GM21619 (cell line): Measurements from ENCODE around the gene CYSLTR2.
"Not testable (repeated sequence)": the region's sequence is repeated elsewhere in the genome, so short reads cannot be mapped to it uniquely, and the experiment has no call there.

Experiments
- ATAC-seq: cut with Tn5 transposase; IDR thresholded peaks from one replicate; pipeline ENCODE4 v1.9.1; 2021; ENCODE audit not compliant: unreplicated experiment

CYSLTR2 gene

DNA sequence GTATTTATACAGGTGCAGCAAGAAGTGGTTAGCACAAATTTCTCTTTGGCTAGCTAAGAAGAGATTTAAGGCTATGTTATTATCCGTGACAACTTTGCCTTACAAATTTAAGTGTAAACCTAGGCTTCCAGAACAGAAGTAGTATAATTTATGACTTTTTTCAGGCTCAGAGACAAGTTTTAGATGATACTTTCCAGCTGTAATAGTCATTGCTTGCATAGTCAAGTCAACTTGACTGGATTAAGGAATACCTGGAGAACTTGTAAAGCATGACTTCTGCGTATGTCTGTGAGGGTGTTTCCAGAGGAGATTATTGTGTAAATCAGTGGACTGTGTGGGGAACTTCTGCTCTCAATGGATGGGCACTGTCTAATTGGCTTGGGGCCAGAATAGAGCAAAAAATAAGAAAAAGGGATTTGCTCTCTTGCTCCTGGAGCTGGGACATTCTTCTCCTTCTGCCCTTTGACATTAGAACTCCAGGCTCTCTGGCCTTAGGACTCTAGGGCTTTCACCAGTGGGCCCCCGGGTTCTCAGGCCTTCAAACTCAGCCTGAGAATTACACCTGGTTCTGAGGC is 33.0 kb downstream of the CYSLTR2 start:
- no peak for ATAC-seq

DNA sequence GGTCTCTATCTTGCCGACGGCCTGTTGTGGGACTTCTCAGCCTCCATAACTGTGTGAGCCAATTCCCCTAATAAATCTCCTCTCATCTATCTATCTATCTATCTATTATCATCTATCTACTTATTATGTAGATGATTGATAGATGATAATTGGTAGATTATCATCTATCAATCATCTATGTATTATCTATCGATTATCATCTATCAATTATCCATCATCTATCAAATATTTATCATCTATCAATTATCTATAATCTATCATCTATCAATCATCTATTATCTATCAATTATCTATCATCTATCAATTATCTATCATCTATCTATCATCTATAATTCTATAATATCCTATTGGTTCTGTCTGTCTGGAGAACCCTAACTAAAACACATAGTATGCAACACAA is 33.5 kb downstream of the CYSLTR2 start:
- ATAC-seq, result no peak

- no peak for ATAC-seq
These were observed 40.3 kb downstream of the CYSLTR2 start for GRCh38 chr13:48693998-48694397.

GRCh38 chr13:48695776-48696175 is 42.0 kb downstream of the CYSLTR2 start:
- no peak for ATAC-seq

- not testable (repeated sequence) for ATAC-seq
These were observed 42.9 kb downstream of the CYSLTR2 start for GRCh38 chr13:48696676-48697075.

GRCh38 chr13:48707405-48707804 is 53.7 kb downstream of the CYSLTR2 start:
- no peak for ATAC-seq

DNA sequence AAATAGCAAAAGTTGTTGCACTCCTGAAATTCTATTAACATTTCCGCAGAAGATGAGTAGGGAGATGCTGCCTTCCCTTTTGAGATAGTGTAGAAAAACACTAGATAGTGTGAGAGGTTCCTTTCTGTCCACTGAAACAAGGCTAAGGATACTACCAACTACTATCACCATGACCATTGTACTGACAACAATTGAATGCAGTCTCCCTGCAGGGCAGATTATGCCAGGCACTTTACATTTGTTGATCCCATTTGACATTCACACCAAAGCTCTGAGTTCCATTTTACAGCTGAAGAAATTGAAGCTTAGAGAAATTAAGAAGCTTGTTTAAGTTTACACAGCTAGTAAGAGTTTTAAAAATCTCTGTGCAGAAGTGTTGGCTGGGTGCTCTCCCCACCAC is 55.0 kb downstream of the CYSLTR2 start:
- ATAC-seq, result no peak

DNA sequence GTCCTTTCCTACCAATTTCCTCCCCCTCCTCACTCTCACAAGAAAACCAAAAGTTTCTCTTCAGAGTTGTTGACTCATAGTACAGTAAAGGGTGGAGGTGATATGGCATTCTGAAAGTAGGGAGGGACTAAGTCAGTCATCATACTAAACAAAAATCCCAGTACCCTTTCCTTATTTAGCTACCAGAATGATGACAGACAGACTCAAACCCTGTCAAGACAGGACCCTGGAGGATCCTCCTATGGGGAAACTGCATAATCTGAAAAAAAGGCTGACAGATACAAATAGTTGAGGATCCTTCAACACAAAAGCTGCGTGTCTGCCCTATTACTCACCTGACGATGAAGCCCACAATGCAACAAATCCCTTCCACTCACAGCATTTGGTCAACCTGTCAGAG is 55.5 kb downstream of the CYSLTR2 start:
- ATAC-seq, result no peak

DNA sequence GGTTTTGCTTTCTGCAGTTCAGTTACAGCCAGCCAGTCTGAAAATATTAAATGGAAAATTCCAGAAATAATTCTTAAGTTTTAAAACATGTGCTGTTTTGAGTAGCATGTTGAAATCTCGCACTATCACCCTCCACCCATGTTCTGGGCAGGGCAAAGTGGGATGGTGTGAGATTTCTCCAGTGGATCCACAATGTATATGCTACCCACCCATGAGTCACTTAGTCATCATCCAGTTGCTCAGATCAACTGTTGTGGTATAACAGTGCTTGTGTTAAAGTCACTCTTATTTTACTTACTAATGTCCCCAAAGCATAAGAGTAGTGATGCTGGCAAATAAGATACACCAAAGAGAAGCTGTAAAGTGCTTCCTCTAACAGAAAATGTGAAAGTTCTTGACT is 56.4 kb downstream of the CYSLTR2 start:
- ATAC-seq, result no peak

- ATAC-seq, result no peak
These were observed 58.4 kb downstream of the CYSLTR2 start for GRCh38 chr13:48712141-48712540.

DNA sequence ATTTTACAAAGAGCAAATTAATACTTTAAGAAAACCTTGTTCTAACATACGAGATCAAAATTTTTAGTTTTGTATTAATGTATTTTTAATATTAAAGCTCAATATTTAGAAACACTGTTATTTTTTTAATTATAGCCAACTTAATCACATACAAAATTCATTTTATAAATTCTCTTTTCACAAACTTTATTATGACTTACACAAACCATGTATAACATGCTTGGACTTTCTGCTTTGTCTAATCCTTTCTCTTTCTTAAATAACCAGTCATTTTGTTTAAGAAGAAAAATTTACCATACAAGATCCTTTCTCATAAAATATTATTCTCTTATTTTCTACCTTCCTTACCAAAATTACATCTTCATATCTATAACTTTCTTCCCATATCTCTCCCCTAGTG is 62.2 kb downstream of the CYSLTR2 start:
- no peak for ATAC-seq

DNA sequence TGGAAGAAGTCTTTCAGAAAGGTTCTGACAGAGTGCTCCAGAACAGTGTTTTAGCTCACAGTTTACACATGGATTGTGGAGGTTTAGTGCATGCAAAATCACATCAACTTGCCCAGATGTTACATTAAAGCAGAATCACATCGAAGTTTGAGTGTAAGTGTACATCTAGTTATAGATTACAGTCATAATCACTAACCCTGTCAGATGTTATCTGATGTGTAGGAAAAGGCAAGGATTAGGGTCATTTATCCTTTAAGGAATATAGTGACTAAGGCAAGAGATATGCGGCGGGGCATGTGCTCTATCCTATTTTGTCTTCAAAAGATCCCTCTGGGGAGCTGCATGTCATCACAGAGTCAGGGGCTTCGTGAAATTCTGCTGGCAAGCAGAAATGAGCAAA is 66.9 kb downstream of the CYSLTR2 start:
- ATAC-seq, result no peak

DNA sequence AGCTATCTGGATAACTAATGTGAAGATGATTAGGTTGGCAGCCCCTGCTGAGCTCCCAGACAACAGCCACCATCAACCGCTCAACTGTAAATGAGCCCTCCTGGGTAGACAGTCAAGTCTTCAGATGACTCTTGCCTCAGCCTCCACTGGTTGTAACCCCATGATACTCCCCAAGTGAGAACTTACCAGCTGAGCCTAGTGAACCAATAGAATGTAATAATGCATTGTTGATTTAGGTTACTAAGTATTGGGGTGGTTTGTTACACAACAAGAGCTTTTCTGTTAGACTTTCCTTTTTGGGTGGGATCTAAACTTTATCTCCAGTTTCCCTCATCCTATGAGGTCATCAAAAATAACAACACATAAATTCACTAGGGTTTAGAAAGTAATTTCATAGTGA is 69.4 kb downstream of the CYSLTR2 start:
- no peak for ATAC-seq

DNA sequence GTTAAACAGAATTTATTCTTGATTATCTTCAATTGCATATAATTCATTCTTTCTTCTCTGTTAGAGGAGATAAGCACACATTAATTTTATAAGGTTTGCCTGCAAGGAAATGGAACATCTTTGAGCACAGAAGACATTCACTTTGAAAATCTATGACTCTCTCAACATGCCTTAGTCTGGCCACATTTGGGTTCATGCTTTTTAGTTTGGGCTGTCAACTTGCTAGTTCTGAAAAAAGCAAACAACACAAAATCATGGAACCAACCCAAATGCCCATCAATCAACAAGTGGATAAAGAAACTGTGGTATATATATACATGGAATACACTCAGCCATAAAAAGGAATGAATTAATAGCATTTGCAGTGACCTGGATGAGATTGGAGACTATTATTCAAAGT is 71.5 kb downstream of the CYSLTR2 start:
- no peak for ATAC-seq

DNA sequence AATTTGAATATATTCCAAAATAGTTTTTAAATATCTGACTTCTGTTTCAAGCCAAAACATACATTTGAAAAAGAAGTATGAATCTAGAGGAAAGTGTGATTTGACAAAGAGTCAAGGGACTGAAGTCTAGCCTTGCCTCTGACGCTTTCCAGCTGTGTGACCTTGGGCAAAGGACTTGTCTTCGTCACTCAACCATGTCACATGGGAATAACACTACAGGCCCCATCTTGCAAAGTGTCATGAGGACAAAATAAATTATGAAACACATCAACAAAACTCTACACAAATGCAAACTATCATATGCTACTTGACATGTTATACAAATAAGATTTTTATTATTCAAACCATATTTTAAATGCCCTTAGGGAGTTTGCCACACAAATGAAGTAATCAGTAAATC is 73.0 kb downstream of the CYSLTR2 start:
- ATAC-seq, result no peak

GRCh38 chr13:48727241-48728011 is 73.7 kb downstream of the CYSLTR2 start:
- no peak for ATAC-seq

DNA sequence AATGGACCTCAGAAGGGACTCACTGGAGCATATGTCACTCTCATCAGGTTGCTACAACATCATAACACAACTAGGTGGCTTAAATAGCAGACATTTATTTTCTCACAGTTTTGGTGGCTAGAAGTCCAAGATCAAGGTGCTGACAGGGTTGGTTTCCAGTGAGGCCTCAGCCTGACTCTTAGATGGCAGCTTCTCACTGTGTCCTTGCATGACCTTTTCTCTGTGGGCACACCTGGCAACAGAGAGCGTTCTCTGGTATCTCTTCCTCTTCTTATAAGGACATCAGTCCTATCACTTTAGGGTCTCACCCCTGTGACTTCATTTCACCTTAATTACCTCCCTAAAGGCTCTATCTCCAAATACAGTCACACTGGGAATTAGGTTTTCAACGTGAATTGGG is 74.5 kb downstream of the CYSLTR2 start:
- no peak for ATAC-seq

DNA sequence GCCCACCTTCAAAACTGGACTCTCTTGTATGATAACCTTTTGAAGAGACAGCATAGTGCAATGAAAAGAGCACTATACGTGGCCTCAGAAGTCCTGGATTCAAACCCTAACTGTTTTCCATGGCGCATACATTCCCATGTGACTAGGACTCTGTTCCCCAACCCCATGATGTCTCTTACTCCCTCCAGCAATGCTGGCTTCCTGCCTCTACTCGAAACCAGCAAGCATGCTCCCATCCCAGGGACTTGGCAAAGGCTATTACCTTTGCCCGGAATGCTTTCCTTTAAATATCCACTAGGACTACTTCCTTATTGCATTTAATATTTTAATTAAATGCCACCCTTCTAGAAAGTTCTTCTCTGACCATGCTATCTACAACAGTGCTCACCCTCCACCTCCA is 75.1 kb downstream of the CYSLTR2 start:
- ATAC-seq, result no peak

GRCh38 chr13:48729856-48730255 is 76.1 kb downstream of the CYSLTR2 start:
- ATAC-seq, result no peak

DNA sequence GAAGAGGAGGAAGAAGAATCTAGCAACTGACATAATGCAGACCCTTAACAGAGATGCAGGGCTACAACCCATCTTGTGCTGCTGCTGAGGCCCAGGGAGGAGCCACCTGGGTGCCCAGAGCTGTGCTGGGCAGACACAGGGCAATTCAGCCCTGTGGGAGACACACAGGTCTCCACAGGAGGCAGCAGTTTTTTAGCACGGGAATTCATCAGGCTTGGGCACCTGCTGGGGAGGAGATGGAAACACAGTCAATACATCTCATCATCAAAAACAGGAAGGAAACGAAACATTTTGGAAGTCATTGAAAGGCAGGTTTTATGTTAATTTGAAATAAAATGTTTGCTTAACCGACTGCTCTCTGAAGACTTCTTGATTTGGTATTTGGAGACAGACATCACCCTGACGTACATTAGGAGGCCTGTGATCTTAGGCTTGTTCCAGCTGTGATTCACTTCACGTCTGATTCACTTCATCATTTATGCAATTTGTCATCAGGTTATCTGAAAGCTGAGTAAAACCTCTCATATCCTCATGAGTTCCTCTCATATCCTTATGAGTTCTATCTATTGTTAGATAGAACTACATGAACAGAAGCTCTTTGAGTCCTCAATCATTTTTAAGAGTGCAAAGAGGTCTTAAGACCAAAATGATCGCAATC is 77.4 kb downstream of the CYSLTR2 start:
- no peak for ATAC-seq

DNA sequence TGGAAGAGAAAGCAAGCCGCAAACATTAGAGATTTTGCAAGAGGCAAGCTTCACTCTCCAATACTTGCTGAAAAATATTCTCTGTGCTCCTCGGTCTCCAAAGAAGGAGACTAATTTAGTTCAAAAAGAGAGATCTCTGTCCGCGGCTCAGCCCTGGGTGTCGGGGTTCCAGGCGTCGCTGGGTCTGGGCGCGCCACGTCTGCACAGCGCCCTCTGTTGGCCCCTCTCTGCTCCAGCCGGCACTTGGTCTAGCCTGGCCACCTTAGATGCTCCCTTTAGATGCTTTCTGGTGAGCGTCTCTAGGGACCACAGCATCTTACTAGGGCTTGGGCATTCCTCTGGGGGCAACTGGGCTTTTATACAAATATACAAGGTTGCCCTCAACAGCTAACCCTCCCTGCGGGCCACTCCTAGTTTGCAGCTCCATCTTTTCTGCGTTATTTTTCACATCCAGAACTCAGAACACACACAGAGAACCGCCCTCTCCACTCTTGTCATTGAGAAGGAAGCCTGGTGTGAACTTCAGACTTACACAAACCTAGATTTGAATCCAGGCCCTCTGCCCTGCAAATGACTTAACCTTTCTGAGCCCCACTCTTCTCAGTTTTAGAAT is 78.3 kb downstream of the CYSLTR2 start:
- ATAC-seq, result no peak

GRCh38 chr13:48733739-48734335 is 80.1 kb downstream of the CYSLTR2 start:
- ATAC-seq, result no peak
